Activated B cell treated with CpG ODN at 0.5 μM for 24 hours (primary cell): ENCODE results near the gene SERINC3. TPM values are rescaled to one million over a fixed set of nuclear protein-coding genes. Genes with fewer than 3 reads are reported as not detected.

Source experiments
- ATAC-seq: fragments of 200-7000 bp; cut with Tn5 transposase; one replicate; pipeline ENCODE4 v1.10.0; 2021; ENCODE audit warnings: low read depth, mild to moderate bottlenecking, moderate library complexity
- CTCF ChIA-PET: fragments of 350-600 bp; sonication (Branson Sonifier 250); formaldehyde crosslinking; loops from one replicate; lab custom pipeline; 2021; ENCODE audit warnings: antibody characterized with exemption; lab: Charles Lee
- POLR2A ChIA-PET: fragments of 350-600 bp; sonication (Branson Sonifier 250); formaldehyde crosslinking; loops from one replicate; lab custom pipeline; 2021; ENCODE audit warnings: antibody characterized with exemption; lab: Charles Lee
- DNase-seq: peaks from one replicate; pipeline ENCODE4 v3.0.0; 2022
- H3K27ac Mint-ChIP-seq: one replicate; pipeline ENCODE4 v1.8.0; 2020; ENCODE audit warnings: mixed read lengths
- H3K27me3 Mint-ChIP-seq: one replicate; pipeline ENCODE4 v1.8.0; 2021; ENCODE audit warnings: mixed read lengths
- H3K36me3 Mint-ChIP-seq: one replicate; pipeline ENCODE4 v1.8.0; 2021; ENCODE audit warnings: low read depth, mixed read lengths
- H3K4me1 Mint-ChIP-seq: one replicate; pipeline ENCODE4 v1.8.0; 2021; ENCODE audit warnings: mixed read lengths
- H3K4me3 Mint-ChIP-seq: one replicate; pipeline ENCODE4 v1.8.0; 2020; ENCODE audit warnings: mild to moderate bottlenecking, mixed read lengths
- H3K9me3 Mint-ChIP-seq: one replicate; pipeline ENCODE4 v1.8.0; 2020; ENCODE audit warnings: mixed read lengths
- CTCF ChIP-seq: fragments of 200-600 bp; IDR thresholded peaks from one replicate; pipeline ENCODE4 v1.8.0; 2022; ENCODE audit warnings: antibody characterized with exemption, mild to moderate bottlenecking
- intact Hi-C: fragments of 100-400 bp; cut with micrococcal nuclease; formaldehyde crosslinking; loops from one replicate; pipeline ENCODE4 v1.15.1; 2024
- total RNA-seq: library from RNA; stranded (reverse); gene quantifications from 2 replicates; pipeline ENCODE4 v1.2.3, GENCODE V29; 2022

SERINC3 gene
- total RNA-seq, 1 donor from 2014 or later, result 41.4 TPM

- Mint-ChIP-seq H3K27ac (no peak overlapping the region), H3K36me3 (peaks cover 62% of the 10 kb centered on the region), H3K9me3 (no peaks in the 10 kb centered on the region), H3K4me3 (no peak overlapping the region), H3K27me3 (no peaks in the 10 kb centered on the region), H3K4me1 (no peaks in the 10 kb centered on the region)
- ATAC-seq, result no peak
- no peak for TF ChIP-seq CTCF
- intact Hi-C loops, result loop anchor here (2.0 kb wide), 1 partner anchor 15 kb away; no protein-coding TSS in a partner anchor
- ChIA-PET CTCF (interaction anchor here (0.7 kb wide), 1 partner anchor 222 kb away, joined by 3 read pairs; no protein-coding TSS in a partner anchor), POLR2A (no interaction called here)
- no peak for DNase-seq
These were observed 12.1 kb downstream of the SERINC3 start for GRCh38 chr20:44509762-44510161.

GRCh38 chr20:44504402-44505307 is 17.2 kb downstream of the SERINC3 start:
- no peak for TF ChIP-seq CTCF
- DNase-seq (no peak), ATAC-seq (no peak)
- H3K4me1 Mint-ChIP-seq, result no peaks in the 10 kb centered on the region
- intact Hi-C loops, result no loop called here
- ChIA-PET POLR2A (no interaction called here), CTCF (no interaction called here)
- H3K4me3 Mint-ChIP-seq, result no peak overlapping the region
- no peaks in the 10 kb centered on the region for H3K27me3 Mint-ChIP-seq
- no peaks in the 10 kb centered on the region for H3K9me3 Mint-ChIP-seq
- no peak overlapping the region for H3K27ac Mint-ChIP-seq
- H3K36me3 Mint-ChIP-seq, result peaks cover 72% of the 10 kb centered on the region

GRCh38 chr20:44502968-44503367 is 18.9 kb downstream of the SERINC3 start:
- H3K36me3 Mint-ChIP-seq, result peaks cover 74% of the 10 kb centered on the region
- H3K27me3 Mint-ChIP-seq, result no peaks in the 10 kb centered on the region
- ChIA-PET POLR2A (no interaction called here), CTCF (no interaction called here)
- intact Hi-C loops, result no loop called here
- no peak for TF ChIP-seq CTCF
- DNase-seq, result no peak
- no peak for ATAC-seq
- H3K27ac Mint-ChIP-seq, result no peak overlapping the region
- H3K9me3 Mint-ChIP-seq, result no peaks in the 10 kb centered on the region
- no peak overlapping the region for H3K4me3 Mint-ChIP-seq
- H3K4me1 Mint-ChIP-seq, result peaks cover 4% of the 10 kb centered on the region

- ChIA-PET CTCF (no interaction called here), POLR2A (no interaction called here)
- TF ChIP-seq CTCF, result no peak
- ATAC-seq (no peak), DNase-seq (no peak)
- peaks cover 78% of the 10 kb centered on the region for H3K36me3 Mint-ChIP-seq
- intact Hi-C loops, result no loop called here
- no peak overlapping the region for H3K4me3 Mint-ChIP-seq
- no peak overlapping the region for H3K27ac Mint-ChIP-seq
- no peaks in the 10 kb centered on the region for H3K9me3 Mint-ChIP-seq
- peaks cover 17% of the 10 kb centered on the region for H3K4me1 Mint-ChIP-seq
- H3K27me3 Mint-ChIP-seq, result no peaks in the 10 kb centered on the region
These were observed 20.4 kb downstream of the SERINC3 start for GRCh38 chr20:44501448-44501847.

GRCh38 chr20:44500221-44500620 is 21.6 kb downstream of the SERINC3 start:
- Mint-ChIP-seq H3K4me3 (no peak overlapping the region), H3K27me3 (no peaks in the 10 kb centered on the region), H3K4me1 (peaks cover 29% of the 10 kb centered on the region), H3K9me3 (no peaks in the 10 kb centered on the region), H3K36me3 (peaks cover 90% of the 10 kb centered on the region), H3K27ac (no peak overlapping the region)
- intact Hi-C loops, result no loop called here
- DNase-seq (no peak), ATAC-seq (no peak)
- POLR2A ChIA-PET, result no interaction called here
- CTCF ChIA-PET, result no interaction called here
- TF ChIP-seq CTCF, result no peak
